NOMO-1 treated with DMSO at 0.1 percent for 48 hours (cell line): Measurements from ENCODE around the gene SLC52A3.
"Not testable (repeated sequence)": the region's sequence is repeated elsewhere in the genome, so short reads cannot be mapped to it uniquely, and the experiment has no call there.

Source experiments
- DNase-seq: peaks from one replicate; lab custom pipeline; 2025; ENCODE audit not compliant: unreplicated experiment; lab: John Stamatoyannopoulos, UW

Gene SLC52A3

GRCh38 chr20:768426-768978 is at the start of gene SLC52A3:
SLC52A3 (minus strand) TSS chr20:768500; CDS start chr20:765774, 2,726 bp downstream.
- no peak for DNase-seq

GRCh38 chr20:815914-816606 is 47.8 kb upstream of the SLC52A3 start:
- peak; percentile 57 for DNase-seq

GRCh38 chr20:815226-815625 is 46.9 kb upstream of the SLC52A3 start:
- DNase-seq = no peak

DNA sequence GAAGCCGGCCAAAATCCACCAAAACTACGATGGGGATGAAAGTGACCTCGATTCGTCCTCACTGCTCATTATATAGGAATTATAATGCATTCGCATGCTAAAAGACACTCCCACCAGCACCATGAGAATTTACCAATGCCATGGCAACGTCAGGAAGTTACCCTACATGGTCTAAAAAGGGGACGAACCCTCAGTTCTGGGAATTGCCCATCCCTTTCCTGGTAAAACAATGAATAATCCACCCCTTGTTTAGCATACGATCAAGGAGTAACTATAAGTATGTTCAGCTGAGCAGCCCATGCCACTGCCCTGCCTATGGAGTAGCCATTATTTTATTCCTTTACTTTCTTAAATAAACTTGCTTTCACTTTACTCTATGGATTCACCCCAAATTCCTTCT is 45.1 kb upstream of the SLC52A3 start:
- no peak for DNase-seq

- DNase-seq = not testable (repeated sequence)
Measured at GRCh38 chr20:812435-812814, 44.1 kb upstream of the SLC52A3 start.

- DNase-seq = not testable (repeated sequence)
Measured at GRCh38 chr20:811776-812434, 43.6 kb upstream of the SLC52A3 start.

GRCh38 chr20:805713-806112 is 37.4 kb upstream of the SLC52A3 start:
- DNase-seq = no peak

- no peak for DNase-seq
Measured at GRCh38 chr20:801678-802077, 33.4 kb upstream of the SLC52A3 start.

- not testable (repeated sequence) for DNase-seq
Measured at GRCh38 chr20:800026-800425, 31.7 kb upstream of the SLC52A3 start.

- not testable (repeated sequence) for DNase-seq
Measured at GRCh38 chr20:798746-799145, 30.4 kb upstream of the SLC52A3 start.

DNA sequence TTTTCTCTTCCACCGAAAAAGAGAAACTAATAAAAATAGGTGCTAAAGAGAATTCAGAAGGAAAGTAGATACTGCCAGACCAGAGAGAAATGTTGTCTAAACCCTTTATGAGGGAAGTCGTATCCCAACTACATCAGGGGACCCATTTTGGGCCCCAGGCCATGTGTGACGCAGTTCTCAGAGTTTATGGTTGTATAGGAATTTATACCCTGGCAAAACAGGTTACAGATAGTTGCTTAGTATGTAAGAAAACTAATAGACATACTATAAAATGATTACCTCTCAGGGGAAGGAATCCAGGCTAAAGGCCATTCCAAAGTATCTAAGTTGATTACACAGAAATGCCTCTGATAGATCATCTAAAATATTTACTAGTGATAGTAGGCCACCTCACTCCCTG is 28.6 kb upstream of the SLC52A3 start:
- no peak for DNase-seq

DNA sequence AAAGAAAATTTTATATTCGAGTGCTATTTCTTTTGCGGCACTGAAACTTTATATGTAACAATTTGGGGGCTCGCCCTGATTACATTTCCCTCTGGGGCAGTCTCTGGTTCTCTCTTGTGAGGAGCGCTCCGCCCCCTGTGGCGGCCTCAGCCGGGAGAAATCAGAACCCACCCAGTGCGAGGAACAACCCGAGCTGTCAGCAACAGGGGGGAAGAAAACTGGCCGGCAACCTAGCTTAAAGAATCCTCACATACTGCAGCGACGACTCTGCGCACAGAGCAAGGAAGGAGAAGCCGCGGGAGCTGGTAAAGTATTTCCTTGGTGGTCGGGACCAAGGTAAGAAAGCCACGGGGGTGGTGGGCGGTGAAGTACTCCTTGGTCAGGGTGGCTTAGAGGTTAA is 23.9 kb upstream of the SLC52A3 start:
- no peak for DNase-seq

GRCh38 chr20:791056-791455 is 22.8 kb upstream of the SLC52A3 start:
- no peak for DNase-seq

- no peak for DNase-seq
Measured at GRCh38 chr20:787825-788224, 19.5 kb upstream of the SLC52A3 start.

DNA sequence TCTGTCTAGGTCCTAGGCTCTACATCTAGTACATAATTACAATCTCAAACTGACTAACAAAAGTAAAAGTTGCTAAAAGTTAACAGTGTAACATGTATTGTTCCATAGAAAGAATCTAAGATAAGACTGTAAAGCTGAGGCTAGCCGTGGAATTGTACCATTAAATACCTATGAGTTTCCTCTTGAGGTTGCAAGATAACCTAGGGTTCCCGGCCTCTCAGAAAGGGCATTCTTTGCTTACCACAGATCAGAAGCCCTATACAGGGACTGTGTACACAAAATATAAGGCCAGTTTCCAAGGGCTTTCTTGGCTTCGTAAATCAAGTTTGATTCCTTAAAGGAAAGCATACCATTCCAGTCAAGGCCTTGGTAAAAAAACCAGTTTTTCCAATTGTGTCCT is 11.5 kb upstream of the SLC52A3 start:
- no peak for DNase-seq

DNA sequence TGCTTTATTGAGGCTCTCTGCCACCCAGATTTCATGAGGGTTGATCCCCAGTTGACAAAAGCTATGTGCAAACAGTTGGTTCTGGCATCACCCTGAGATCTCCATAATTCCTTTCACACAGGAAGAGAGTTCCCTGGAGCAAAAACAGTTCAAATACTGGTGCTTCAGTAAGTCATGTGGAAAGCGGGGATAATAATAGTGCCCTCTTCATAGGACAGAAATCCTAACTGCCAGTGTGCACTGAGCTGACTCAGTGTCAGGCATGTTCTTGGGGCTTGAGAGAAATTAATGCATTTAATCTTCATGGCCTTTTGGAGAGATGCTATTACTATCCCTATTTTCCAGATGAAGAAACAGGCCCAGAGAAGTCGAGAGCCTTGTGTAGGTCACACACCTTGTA is 7.9 kb upstream of the SLC52A3 start:
- no peak for DNase-seq

GRCh38 chr20:775679-776135 is 7.4 kb upstream of the SLC52A3 start:
- DNase-seq = no peak

- DNase-seq = no peak
Measured at GRCh38 chr20:774660-775057, 6.4 kb upstream of the SLC52A3 start.

DNA sequence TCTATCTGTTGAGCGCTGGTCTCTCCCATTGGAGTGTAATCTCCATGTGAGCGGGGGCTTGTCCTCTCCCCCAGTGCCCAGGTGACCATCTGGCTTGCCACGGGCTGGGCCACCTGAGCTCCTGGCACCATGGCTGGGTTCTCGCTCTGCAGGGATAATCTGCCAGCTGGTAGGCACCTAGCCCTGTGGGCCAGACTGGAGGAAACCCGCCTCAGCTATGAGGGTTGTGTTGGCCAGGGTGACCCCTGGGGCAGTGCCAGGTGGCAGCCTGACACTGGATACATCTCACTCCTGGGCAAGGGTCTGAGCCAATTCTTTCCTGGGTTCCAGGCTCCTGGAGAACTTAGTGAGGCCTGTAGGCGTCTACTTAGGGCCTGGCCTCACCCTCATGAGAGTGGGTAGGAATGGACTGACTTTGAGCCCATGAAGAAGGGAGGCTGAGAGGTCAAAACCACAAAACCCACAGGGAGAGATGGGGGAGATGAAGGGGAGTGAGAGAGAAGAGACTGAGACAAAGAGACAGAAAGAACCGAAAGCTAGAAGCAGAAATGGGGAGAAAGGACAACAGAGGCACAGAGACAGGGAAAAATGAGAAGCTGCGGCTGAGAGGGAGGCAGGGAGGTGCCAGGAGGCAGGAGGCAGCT is 5.8 kb upstream of the SLC52A3 start:
- no peak for DNase-seq

DNA sequence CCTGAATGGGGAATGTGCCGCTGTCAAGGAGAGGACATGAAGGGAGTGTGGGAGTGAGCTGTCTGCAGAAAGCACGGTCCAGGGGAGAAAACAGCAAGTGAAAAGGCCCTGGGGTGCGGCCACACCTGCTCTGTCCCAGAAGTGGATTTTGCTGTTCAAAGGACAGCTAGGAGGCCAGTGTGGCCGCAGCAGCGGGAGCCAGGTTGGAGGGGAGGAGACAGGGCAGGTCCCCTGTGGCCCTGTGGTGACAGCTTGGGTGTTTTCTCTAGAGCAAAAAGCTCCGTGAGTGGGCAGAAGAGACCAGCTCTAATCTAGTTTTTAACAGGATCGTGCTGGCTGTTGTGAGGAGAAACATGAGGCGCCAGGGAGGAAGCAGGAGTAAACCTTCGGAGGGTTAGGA is 4.5 kb upstream of the SLC52A3 start:
- no peak for DNase-seq

- DNase-seq = no peak
Measured at GRCh38 chr20:771741-772464, 3.6 kb upstream of the SLC52A3 start.
